ENCODE data around the gene CDON. TPM values are rescaled to one million over a fixed set of nuclear protein-coding genes. Genes with fewer than 3 reads are reported as not detected.
A peak's percentile ranks its signal among the peaks of the same experiment; 100 is the strongest.

The CDON gene
- total and polyA plus RNA-seq, 8 donors: 0.31 to 80.8 (median 21.2) TPM

GRCh38 chr11:125955856-125956255 is 106.8 kb downstream of the CDON start:
- H3K36me3 ChIP-seq: peaks cover 0 to 35% (median 13%) of the 10 kb centered on the region in 4 donors
- WGBS, 5 donors: 81 to 93% (median 89%) methylated on average over 2 of the region's 2 CpGs
- intact Hi-C loops (cut with DNase I; ENCODE audit: low total_unique reads): no loop called here
- H3K27ac ChIP-seq: peak overlapping the region in 1 of 5 donors; percentile 26
- H3K9me3 ChIP-seq: no peaks in the 10 kb centered on the region
- no peak for DNase-seq
- TF ChIP-seq CTCF (IDR thresholded peaks at IDR 0.05) (no peak), POLR2AphosphoS5 (IDR thresholded peaks at IDR 0.05) (no peak), EP300 (IDR thresholded peaks at IDR 0.05) (no peak), POLR2A (IDR thresholded peaks at IDR 0.05) (no peak)
- H3K4me3 ChIP-seq: no peak overlapping the region
- H3K4me1 ChIP-seq: peaks cover 9 to 28% (median 21%) of the 10 kb centered on the region in 4 donors
- no peaks in the 10 kb centered on the region for H3K27me3 ChIP-seq

- H3K4me3 ChIP-seq: no peak overlapping the region
- no peak for TF ChIP-seq EP300 (IDR thresholded peaks at IDR 0.05)
- no peak for TF ChIP-seq CTCF (IDR thresholded peaks at IDR 0.05)
- TF ChIP-seq POLR2AphosphoS5 (IDR thresholded peaks at IDR 0.05): no peak
- no peak for TF ChIP-seq POLR2A (IDR thresholded peaks at IDR 0.05)
Observed at GRCh38 chr11:125954945-125955640, 107.6 kb downstream of the CDON start.

GRCh38 chr11:125954123-125954944 is 108.3 kb downstream of the CDON start:
- intact Hi-C loops (cut with DNase I; ENCODE audit: low total_unique reads): no loop called here
- Histone ChIP-seq H3K9me3 (no peaks in the 10 kb centered on the region), H3K36me3 (peaks cover 0 to 20% (median 1%) of the 10 kb centered on the region in 4 donors), H3K4me1 (peaks cover 9 to 32% (median 24%) of the 10 kb centered on the region in 4 donors), H3K27ac (no peak overlapping the region), H3K27me3 (no peaks in the 10 kb centered on the region), H3K4me3 (no peak overlapping the region)
- TF ChIP-seq POLR2AphosphoS5 (IDR thresholded peaks at IDR 0.05): no peak
- TF ChIP-seq POLR2A (IDR thresholded peaks at IDR 0.05): no peak
- no peak for TF ChIP-seq EP300 (IDR thresholded peaks at IDR 0.05)
- TF ChIP-seq CTCF (IDR thresholded peaks at IDR 0.05): no peak
- WGBS, 5 donors: 89 to 94% (median 89%) methylated on average over 10 to 21 of the region's 21 CpGs
- no peak for DNase-seq

More at GRCh38 chr11:125954945-125955640, 107.6 kb downstream of the CDON start:
- no peaks in the 10 kb centered on the region for H3K27me3 ChIP-seq
- H3K9me3 ChIP-seq: no peaks in the 10 kb centered on the region
- intact Hi-C loops (cut with DNase I; ENCODE audit: low total_unique reads): no loop called here
- H3K27ac ChIP-seq: no peak overlapping the region
- WGBS, 5 donors: 92 to 96% (median 92%) methylated on average over 15 of the region's 15 CpGs
- no peak for DNase-seq
- peaks cover 9 to 32% (median 24%) of the 10 kb centered on the region in 4 donors for H3K4me1 ChIP-seq
- H3K36me3 ChIP-seq: peaks cover 0 to 27% (median 7%) of the 10 kb centered on the region in 4 donors

- intact Hi-C loops (cut with DNase I; ENCODE audit: low total_unique reads): no loop called here
Observed at GRCh38 chr11:125953401-125953935, 109.2 kb downstream of the CDON start.

More at GRCh38 chr11:125953401-125953935, 109.2 kb downstream of the CDON start:
- TF ChIP-seq EP300 (IDR thresholded peaks at IDR 0.05): no peak
- no peak for TF ChIP-seq POLR2A (IDR thresholded peaks at IDR 0.05)
- no peak for TF ChIP-seq POLR2AphosphoS5 (IDR thresholded peaks at IDR 0.05)
- TF ChIP-seq CTCF (IDR thresholded peaks at IDR 0.05): no peak
- Histone ChIP-seq H3K36me3 (peaks cover 0 to 15% (median 0%) of the 10 kb centered on the region in 4 donors), H3K4me3 (no peak overlapping the region), H3K27me3 (no peaks in the 10 kb centered on the region), H3K9me3 (no peaks in the 10 kb centered on the region), H3K27ac (peak overlapping the region in 2 of 5 donors; percentile 29 to 50), H3K4me1 (peaks cover 9 to 32% (median 24%) of the 10 kb centered on the region in 4 donors)
- no peak for DNase-seq
- 75 to 88% (median 87%) methylated on average over 10 to 20 of the region's 20 CpGs for WGBS, 5 donors
